Fibroblast of lung (primary cell): ENCODE results near the gene SEC14L5. TPM values are rescaled to one million over a fixed set of nuclear protein-coding genes. Genes with fewer than 3 reads are reported as not detected.

Source experiments
- DNase-seq, 2 donors: peaks; one replicate each; pipeline versions ENCODE4 v3.0.0 to v3.0.0-alpha.2; 2010; ENCODE audit warnings: low read depth in 2 of 2
- H2AFZ ChIP-seq: 2 replicates; pipeline ENCODE4 v1.5.1; 2012; ENCODE audit warnings: low read length, control low read depth, inconsistent platforms
- H3K27ac ChIP-seq: 2 replicates; pipeline ENCODE4 v1.5.1; 2011; ENCODE audit warnings: low read length, control low read depth; ENCODE audit not compliant: insufficient read depth
- H3K27me3 ChIP-seq: 2 replicates; pipeline ENCODE4 v1.5.1; 2011; ENCODE audit warnings: mild to moderate bottlenecking, low read length; ENCODE audit not compliant: control insufficient read depth, insufficient read depth
- H3K36me3 ChIP-seq: 2 replicates; pipeline ENCODE4 v1.5.1; 2011; ENCODE audit warnings: low read length; ENCODE audit not compliant: control insufficient read depth, insufficient read depth
- H3K4me1 ChIP-seq: 2 replicates; pipeline ENCODE4 v1.5.1; 2011; ENCODE audit warnings: low read length; ENCODE audit not compliant: control insufficient read depth, insufficient read depth; ENCODE audit errors: extremely low read depth
- H3K4me2 ChIP-seq: 2 replicates; pipeline ENCODE4 v1.5.1; 2011; ENCODE audit warnings: low read length, control low read depth; ENCODE audit not compliant: insufficient read depth; ENCODE audit errors: extremely low read depth
- H3K4me3 ChIP-seq, 4 experiments: fragments of 200-600 bp in 1 of 4; sonication (generic) in 1 of 4; replicated peaks in 1 of 4; 2 replicates each; pipeline ENCODE4 v1.5.1; 2011 to 2016; ENCODE audit warnings: low read length in 4 of 4, low read depth in 3 of 4, mild to moderate bottlenecking in 3 of 4, control low read depth in 2 of 4, inconsistent platforms in 1 of 4, mixed read lengths in 1 of 4; ENCODE audit not compliant: insufficient read depth in 1 of 4; ENCODE audit errors: control extremely low read depth in 1 of 4
- H3K79me2 ChIP-seq: 2 replicates; pipeline ENCODE4 v1.5.1; 2012; ENCODE audit warnings: mild to moderate bottlenecking, low read length, inconsistent platforms; ENCODE audit not compliant: control insufficient read depth, insufficient read depth
- H3K9ac ChIP-seq: 2 replicates; pipeline ENCODE4 v1.5.1; 2011; ENCODE audit warnings: mild to moderate bottlenecking, low read length, control low read depth; ENCODE audit not compliant: insufficient read depth
- H3K9me3 ChIP-seq: 2 replicates; pipeline ENCODE4 v1.5.1; 2012; ENCODE audit warnings: low read depth, low read length; ENCODE audit not compliant: control insufficient read depth, insufficient read depth
- H4K20me1 ChIP-seq: 2 replicates; pipeline ENCODE4 v1.5.1; 2011; ENCODE audit warnings: low read length; ENCODE audit not compliant: control insufficient read depth, insufficient read depth; ENCODE audit errors: extremely low read depth
- EZH2 ChIP-seq: IDR thresholded peaks from 2 replicates; pipeline ENCODE4 v1.5.1; 2012; ENCODE audit warnings: low read length, control low read depth, mild to moderate bottlenecking; ENCODE audit errors: missing control alignments
- polyA plus RNA-seq, 2 donors: library from polyadenylated mRNA; depleted of rRNA in 1 of 2; stranded (reverse) in 1 of 2; unstranded in 1 of 2; fragments of >200 nt; gene quantifications; 2 replicates each; pipeline ENCODE4 v1.2.1, GENCODE V29; 2011 to 2012; ENCODE audit warnings: missing spikeins in 1 of 2
- total RNA-seq: library from RNA; depleted of rRNA; stranded (reverse); fragments of >200 nt; gene quantifications from 2 replicates; pipeline ENCODE4 v1.2.1, GENCODE V29; 2014
- TF ChIP-seq, protein P1 (sequence below), 2 donors: IDR thresholded peaks in 1 of 2; conservative IDR thresholded peaks in 1 of 2; 1 replicate in 1 of 2; 2 replicates in 1 of 2; pipeline ENCODE4 v1.5.1; 2011 to 2012; ENCODE audit warnings: low read length in 2 of 2, control low read depth in 1 of 2, inconsistent platforms in 1 of 2, low read depth in 1 of 2, mild to moderate bottlenecking in 1 of 2

The SEC14L5 gene
- total and polyA plus RNA-seq, 2 donors (not counting 1 experiment from before 2014, with no cell fraction given): 0.05 to 0.99 TPM

DNA sequence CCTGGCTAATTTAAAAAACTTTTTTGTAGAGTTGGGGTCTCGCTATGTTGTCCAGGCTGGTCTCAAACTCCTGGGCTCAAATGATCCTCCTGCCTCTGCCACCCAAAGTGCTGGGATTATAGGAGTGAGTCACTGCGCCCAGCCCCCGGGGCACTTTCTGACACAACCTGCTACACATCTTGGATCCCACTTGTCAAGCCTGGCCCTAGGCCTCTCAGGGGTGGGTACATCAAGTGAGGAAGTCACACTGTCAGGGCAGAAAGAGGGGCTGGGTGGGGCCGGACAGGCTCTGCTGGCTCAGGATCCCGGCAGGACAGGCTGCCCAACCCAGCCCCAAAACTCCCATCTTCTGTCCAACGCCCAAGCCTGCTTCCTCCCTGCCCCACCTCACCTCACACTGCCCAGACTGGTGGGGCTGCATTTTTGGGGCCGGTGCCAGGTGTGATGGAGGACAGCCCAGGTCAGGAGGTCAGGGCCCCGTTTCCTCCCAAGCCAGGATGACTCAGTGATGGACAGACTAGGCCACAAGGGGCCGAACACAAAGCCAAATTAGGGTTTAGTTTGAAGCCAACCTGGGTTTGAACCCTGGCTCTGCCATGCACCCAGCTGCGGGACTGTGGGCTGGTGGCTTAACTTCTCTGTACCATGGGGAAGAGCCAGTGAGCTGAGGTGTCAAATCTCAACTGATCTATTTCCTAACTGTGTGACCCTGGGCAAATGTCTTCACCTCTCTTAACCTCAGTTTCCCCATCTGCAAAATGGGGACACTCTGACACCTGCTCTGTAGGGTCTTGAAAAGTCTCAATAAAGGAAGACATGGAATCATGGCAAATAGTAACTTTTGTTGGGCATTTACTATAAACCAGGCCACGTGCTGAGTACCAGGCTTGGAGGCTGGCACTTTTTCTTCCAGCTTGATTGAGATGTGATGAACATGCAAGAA is 12.3 kb upstream of the SEC14L5 start:
- no peak for TF ChIP-seq EZH2
- TF ChIP-seq, protein P1, sequence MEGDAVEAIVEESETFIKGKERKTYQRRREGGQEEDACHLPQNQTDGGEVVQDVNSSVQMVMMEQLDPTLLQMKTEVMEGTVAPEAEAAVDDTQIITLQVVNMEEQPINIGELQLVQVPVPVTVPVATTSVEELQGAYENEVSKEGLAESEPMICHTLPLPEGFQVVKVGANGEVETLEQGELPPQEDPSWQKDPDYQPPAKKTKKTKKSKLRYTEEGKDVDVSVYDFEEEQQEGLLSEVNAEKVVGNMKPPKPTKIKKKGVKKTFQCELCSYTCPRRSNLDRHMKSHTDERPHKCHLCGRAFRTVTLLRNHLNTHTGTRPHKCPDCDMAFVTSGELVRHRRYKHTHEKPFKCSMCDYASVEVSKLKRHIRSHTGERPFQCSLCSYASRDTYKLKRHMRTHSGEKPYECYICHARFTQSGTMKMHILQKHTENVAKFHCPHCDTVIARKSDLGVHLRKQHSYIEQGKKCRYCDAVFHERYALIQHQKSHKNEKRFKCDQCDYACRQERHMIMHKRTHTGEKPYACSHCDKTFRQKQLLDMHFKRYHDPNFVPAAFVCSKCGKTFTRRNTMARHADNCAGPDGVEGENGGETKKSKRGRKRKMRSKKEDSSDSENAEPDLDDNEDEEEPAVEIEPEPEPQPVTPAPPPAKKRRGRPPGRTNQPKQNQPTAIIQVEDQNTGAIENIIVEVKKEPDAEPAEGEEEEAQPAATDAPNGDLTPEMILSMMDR (conservative IDR thresholded peaks at IDR 0.05 in 1 of 2, IDR thresholded peaks at IDR 0.05 in 1 of 2; ENCODE audit: low read depth in 1 of 2, low read length in 2 of 2): no peak
- no peak overlapping the region for H3K4me3 ChIP-seq

DNA sequence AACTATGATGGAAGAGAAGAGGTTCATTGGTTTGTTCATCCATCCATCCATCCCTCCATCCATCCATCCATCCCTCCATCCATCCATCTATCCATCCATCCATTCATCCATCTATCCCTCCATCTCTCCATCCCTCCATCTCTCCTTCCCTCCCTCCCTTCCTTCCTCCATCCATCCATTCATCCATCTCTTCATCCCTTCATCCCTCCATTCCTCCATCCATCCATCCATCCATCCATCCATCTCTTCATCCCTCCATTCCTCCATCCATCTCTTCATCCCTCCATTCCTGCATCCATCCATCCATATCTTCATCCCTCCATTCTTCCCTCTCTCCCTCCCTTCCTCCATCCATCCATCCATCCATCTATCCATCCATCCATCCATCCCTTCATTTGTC is 11.2 kb upstream of the SEC14L5 start:
- no peak overlapping the region for H3K4me2 ChIP-seq

More for the DNA sequence above, 12.3 kb upstream of the SEC14L5 start:
- no peaks in the 10 kb centered on the region for H3K36me3 ChIP-seq
- H4K20me1 ChIP-seq: no peaks in the 10 kb centered on the region
- no peak overlapping the region for H2AFZ ChIP-seq
- H3K27me3 ChIP-seq: no peaks in the 10 kb centered on the region
- no peaks in the 10 kb centered on the region for H3K9me3 ChIP-seq
- peaks cover 31% of the 10 kb centered on the region for H3K4me1 ChIP-seq
- no peak overlapping the region for H3K9ac ChIP-seq
- no peak overlapping the region for H3K27ac ChIP-seq
- no peak overlapping the region for H3K4me2 ChIP-seq
- DNase-seq: peak in 1 of 2 donors; percentile 50
- H3K79me2 ChIP-seq: no peaks in the 10 kb centered on the region

More for the DNA sequence above, 11.2 kb upstream of the SEC14L5 start:
- H3K27me3 ChIP-seq: no peaks in the 10 kb centered on the region
- H3K9ac ChIP-seq: no peak overlapping the region
- H2AFZ ChIP-seq: no peak overlapping the region
- no peaks in the 10 kb centered on the region for H3K36me3 ChIP-seq
- H4K20me1 ChIP-seq: no peaks in the 10 kb centered on the region
- TF ChIP-seq EZH2: no peak
- TF ChIP-seq, protein P1 (conservative IDR thresholded peaks at IDR 0.05 in 1 of 2, IDR thresholded peaks at IDR 0.05 in 1 of 2; ENCODE audit: low read depth in 1 of 2, low read length in 2 of 2): no peak
- no peak for DNase-seq
- no peak overlapping the region for H3K4me3 ChIP-seq
- H3K4me1 ChIP-seq: peaks cover 29% of the 10 kb centered on the region
- H3K9me3 ChIP-seq: no peaks in the 10 kb centered on the region
- no peaks in the 10 kb centered on the region for H3K79me2 ChIP-seq
- H3K27ac ChIP-seq: no peak overlapping the region
